Neural progenitor cell (in vitro differentiated cells): ENCODE measurements around the gene KLF16.

Experiments used
- EZH2 ChIP-seq: fragments of 200-600 bp; sonication (generic); IDR thresholded peaks from 2 replicates; pipeline ENCODE4 v1.6.1; 2017; ENCODE audit warnings: antibody characterized with exemption, mild to moderate bottlenecking, moderate library complexity
- EZH2phosphoT487 ChIP-seq: fragments of 200-600 bp; sonication (generic); IDR thresholded peaks from 2 replicates; pipeline ENCODE4 v1.6.1; 2017; ENCODE audit warnings: antibody characterized with exemption
- TF ChIP-seq, protein P1 (sequence below): fragments of 200-600 bp; sonication (generic); IDR thresholded peaks from 2 replicates; pipeline ENCODE4 v1.5.1; 2017; ENCODE audit warnings: antibody characterized with exemption, mild to moderate bottlenecking

DNA sequence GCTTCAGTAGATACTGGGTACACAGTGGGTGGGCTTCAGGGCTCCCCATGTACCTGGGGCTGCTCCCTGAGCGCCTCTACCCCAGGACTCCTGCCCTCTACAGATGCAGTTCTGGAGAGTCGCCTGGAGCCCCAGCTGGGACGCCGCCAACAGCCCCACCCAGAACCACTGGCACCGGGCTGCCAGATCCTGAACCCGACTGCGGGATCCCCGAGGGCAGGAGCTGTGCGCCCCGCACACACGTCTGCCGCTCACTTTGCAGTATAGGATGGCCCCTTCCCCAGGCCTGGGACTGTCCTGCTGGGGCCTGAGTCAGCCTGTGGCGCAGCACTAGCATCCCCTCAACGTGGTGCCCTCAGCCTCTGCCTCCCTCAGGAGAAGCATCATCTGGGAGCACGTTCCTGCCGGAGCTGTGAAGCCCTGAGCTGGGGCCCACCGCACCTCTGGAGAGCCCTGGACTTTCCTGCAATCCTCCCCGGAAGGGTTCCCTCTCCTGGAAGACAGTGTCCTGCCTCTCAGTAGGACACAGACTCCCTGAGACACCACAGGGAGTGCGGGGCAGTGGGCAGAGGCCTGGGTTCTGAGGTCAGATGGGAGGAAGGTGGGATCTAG, 18.8 kb downstream of the KLF16 start:
- TF ChIP-seq EZH2 = no peak
- TF ChIP-seq, protein P1, sequence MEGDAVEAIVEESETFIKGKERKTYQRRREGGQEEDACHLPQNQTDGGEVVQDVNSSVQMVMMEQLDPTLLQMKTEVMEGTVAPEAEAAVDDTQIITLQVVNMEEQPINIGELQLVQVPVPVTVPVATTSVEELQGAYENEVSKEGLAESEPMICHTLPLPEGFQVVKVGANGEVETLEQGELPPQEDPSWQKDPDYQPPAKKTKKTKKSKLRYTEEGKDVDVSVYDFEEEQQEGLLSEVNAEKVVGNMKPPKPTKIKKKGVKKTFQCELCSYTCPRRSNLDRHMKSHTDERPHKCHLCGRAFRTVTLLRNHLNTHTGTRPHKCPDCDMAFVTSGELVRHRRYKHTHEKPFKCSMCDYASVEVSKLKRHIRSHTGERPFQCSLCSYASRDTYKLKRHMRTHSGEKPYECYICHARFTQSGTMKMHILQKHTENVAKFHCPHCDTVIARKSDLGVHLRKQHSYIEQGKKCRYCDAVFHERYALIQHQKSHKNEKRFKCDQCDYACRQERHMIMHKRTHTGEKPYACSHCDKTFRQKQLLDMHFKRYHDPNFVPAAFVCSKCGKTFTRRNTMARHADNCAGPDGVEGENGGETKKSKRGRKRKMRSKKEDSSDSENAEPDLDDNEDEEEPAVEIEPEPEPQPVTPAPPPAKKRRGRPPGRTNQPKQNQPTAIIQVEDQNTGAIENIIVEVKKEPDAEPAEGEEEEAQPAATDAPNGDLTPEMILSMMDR = no peak
- TF ChIP-seq EZH2phosphoT487 = no peak
